ENCODE results near the gene ANXA2. TPM values are rescaled to one million over a fixed set of nuclear protein-coding genes. Genes with fewer than 3 reads are reported as not detected.
"Not testable (repeated sequence)": the region's sequence is repeated elsewhere in the genome, so short reads cannot be mapped to it uniquely, and the experiment has no call there.

Gene ANXA2
- total and polyA plus RNA-seq, 2 experiments from 2014 or later, result 202 to 225 TPM

- TF ChIP-seq, protein P1, sequence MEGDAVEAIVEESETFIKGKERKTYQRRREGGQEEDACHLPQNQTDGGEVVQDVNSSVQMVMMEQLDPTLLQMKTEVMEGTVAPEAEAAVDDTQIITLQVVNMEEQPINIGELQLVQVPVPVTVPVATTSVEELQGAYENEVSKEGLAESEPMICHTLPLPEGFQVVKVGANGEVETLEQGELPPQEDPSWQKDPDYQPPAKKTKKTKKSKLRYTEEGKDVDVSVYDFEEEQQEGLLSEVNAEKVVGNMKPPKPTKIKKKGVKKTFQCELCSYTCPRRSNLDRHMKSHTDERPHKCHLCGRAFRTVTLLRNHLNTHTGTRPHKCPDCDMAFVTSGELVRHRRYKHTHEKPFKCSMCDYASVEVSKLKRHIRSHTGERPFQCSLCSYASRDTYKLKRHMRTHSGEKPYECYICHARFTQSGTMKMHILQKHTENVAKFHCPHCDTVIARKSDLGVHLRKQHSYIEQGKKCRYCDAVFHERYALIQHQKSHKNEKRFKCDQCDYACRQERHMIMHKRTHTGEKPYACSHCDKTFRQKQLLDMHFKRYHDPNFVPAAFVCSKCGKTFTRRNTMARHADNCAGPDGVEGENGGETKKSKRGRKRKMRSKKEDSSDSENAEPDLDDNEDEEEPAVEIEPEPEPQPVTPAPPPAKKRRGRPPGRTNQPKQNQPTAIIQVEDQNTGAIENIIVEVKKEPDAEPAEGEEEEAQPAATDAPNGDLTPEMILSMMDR (conservative IDR thresholded peaks at IDR 0.05; ENCODE audit: low read depth in 2 of 2), result no peak
- no peak for TF ChIP-seq EZH2 (IDR thresholded peaks at IDR 0.05; ENCODE audit: low read depth, unreplicated experiment)
- no peak for TF ChIP-seq ZNF114 (CRISPR knock-in tag; IDR thresholded peaks at IDR 0.05)
- TF ChIP-seq JUNB (IDR thresholded peaks at IDR 0.05; ENCODE audit: unreplicated experiment), result no peak
- no peak for TF ChIP-seq STAT1 (IDR thresholded peaks at IDR 0.05; ENCODE audit: unreplicated experiment)
These were observed 35.3 kb downstream of the ANXA2 start (continued) for GRCh38 chr15:60362321-60363086.

GRCh38 chr15:60359738-60360137 is 38.0 kb downstream of the ANXA2 start:
- not testable (repeated sequence) for H2AFZ ChIP-seq; H3K4me1 ChIP-seq (ENCODE audit: insufficient read depth); H3K4me1 Mint-ChIP-seq; H3K79me2 ChIP-seq (replicated peaks; ENCODE audit: insufficient read depth); H3K27me3 ChIP-seq (ENCODE audit: insufficient read depth); H3K27ac ChIP-seq (ENCODE audit: low read depth); H3K9me3 Mint-ChIP-seq; H3F3A ChIP-seq (replicated peaks; ENCODE audit: low read depth); H4K20me1 ChIP-seq (replicated peaks; ENCODE audit: insufficient read depth); H3K4me2 ChIP-seq; H3K9me2 ChIP-seq (ENCODE audit: insufficient read depth); H3K4me3 Mint-ChIP-seq; H3K27me3 Mint-ChIP-seq (ENCODE audit: insufficient read depth, low read depth, poor library complexity); H3K27ac Mint-ChIP-seq; H3K4me3 ChIP-seq; H3K36me3 Mint-ChIP-seq (ENCODE audit: low read depth)
- TF ChIP-seq, protein P1 (conservative IDR thresholded peaks at IDR 0.05; ENCODE audit: low read depth in 2 of 2), result peak; percentile 88 to 91
- H3K36me3 ChIP-seq (ENCODE audit: insufficient read depth), result peaks cover 13% of the 10 kb centered on the region
- DNase-seq (ENCODE audit: low spot score) (peak; percentile 72), ATAC-seq (peak; percentile 78)

- Histone ChIP-seq H2AFZ (no peak overlapping the region), H4K20me1 (replicated peaks; ENCODE audit: insufficient read depth) (peaks cover 3% of the 10 kb centered on the region; the same call in 1 of the 2 replicates), H3K36me3 (ENCODE audit: insufficient read depth) (peaks cover 9% of the 10 kb centered on the region), H3K4me3 (no peak overlapping the region), H3K4me1 (ENCODE audit: insufficient read depth) (no peaks in the 10 kb centered on the region), H3F3A (replicated peaks; ENCODE audit: low read depth) (no peaks in the 10 kb centered on the region; the same call in 1 of the 2 replicates), H3K27me3 (ENCODE audit: insufficient read depth) (no peaks in the 10 kb centered on the region), H3K4me2 (no peak overlapping the region), H3K79me2 (replicated peaks; ENCODE audit: insufficient read depth) (no peaks in the 10 kb centered on the region), H3K27ac (ENCODE audit: low read depth) (no peak overlapping the region), H3K9me2 (ENCODE audit: insufficient read depth) (no peaks in the 10 kb centered on the region)
- Mint-ChIP-seq H3K27me3 (ENCODE audit: insufficient read depth, low read depth, poor library complexity) (no peaks in the 10 kb centered on the region), H3K4me3 (no peak overlapping the region), H3K4me1 (peaks cover 7% of the 10 kb centered on the region; the same call in 2 of the 3 replicates), H3K9me3 (no peaks in the 10 kb centered on the region), H3K27ac (peak overlapping the region; percentile 51; the same call in 1 of the 2 replicates), H3K36me3 (ENCODE audit: low read depth) (peaks cover 2% of the 10 kb centered on the region; the same call in 1 of the 3 replicates)
- TF ChIP-seq JUNB (IDR thresholded peaks at IDR 0.05; ENCODE audit: unreplicated experiment), result no peak
- no peak for TF ChIP-seq STAT1 (IDR thresholded peaks at IDR 0.05; ENCODE audit: unreplicated experiment)
- no peak for TF ChIP-seq NANOG (IDR thresholded peaks at IDR 0.05; ENCODE audit: borderline replicate concordance)
- TF ChIP-seq CREB1 (CRISPR knock-in tag; IDR thresholded peaks at IDR 0.05; ENCODE audit: low read depth), result no peak
- TF ChIP-seq EZH2 (IDR thresholded peaks at IDR 0.05; ENCODE audit: low read depth, unreplicated experiment), result no peak
- ATAC-seq (no peak), DNase-seq (ENCODE audit: low spot score) (no peak)
These were observed 38.7 kb downstream of the ANXA2 start for GRCh38 chr15:60358935-60359682.

Measured in GM23338 (cell line).